NCI-H774 (cell line): ENCODE results near the gene QRFP.
A peak's percentile ranks its signal among the peaks of the same experiment; 100 is the strongest.

ENCODE experiments used
- DNase-seq: peaks from one replicate; lab custom pipeline; 2025; lab: John Stamatoyannopoulos, UW

Gene QRFP

DNA sequence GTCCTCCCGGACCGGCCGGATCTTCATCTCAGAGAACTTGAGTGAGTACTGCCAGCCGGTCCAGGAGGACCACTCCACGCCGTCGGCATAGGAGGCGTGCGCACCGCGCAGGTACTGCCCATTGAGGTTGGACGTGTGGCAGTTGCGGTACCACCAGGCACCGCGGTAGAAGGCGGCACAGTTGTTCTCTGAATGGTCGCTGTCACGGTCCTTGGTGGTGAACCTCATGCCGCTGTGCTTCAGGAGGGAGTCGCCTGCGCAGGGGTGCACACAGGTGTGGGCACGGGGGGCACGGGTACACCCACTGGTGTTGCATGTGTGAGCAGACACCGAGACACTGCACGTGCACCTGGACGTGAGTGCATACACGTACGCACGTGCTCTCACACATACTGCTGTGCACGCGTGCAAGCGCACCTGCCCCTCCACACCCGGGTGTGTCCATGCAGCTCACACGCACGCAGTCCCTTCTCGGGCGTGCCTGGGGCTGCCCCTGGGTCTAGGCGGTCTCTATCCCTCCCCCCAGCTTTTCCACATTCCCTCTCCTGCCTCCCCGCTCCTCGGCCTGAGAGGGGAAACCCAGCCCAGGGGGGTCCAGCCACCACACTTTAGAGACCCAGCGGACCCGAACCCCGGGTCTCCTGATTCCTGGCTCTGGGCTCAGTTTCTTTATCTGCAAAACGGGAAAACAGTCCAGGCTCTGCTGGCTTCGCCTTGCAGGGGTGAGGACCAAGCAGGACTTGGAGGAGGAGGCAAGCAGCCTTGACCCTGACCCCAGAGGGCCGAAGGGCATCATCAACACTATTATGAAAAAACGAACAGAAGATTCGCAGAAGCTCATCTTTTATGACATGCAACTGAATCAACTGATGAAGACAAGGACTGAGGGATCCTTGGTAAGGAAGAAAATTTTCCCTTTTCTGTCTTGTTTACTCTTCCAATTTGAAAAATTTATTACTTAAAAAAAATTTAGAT lies 7.7 kb upstream of the QRFP start:
- DNase-seq = no peak

DNA sequence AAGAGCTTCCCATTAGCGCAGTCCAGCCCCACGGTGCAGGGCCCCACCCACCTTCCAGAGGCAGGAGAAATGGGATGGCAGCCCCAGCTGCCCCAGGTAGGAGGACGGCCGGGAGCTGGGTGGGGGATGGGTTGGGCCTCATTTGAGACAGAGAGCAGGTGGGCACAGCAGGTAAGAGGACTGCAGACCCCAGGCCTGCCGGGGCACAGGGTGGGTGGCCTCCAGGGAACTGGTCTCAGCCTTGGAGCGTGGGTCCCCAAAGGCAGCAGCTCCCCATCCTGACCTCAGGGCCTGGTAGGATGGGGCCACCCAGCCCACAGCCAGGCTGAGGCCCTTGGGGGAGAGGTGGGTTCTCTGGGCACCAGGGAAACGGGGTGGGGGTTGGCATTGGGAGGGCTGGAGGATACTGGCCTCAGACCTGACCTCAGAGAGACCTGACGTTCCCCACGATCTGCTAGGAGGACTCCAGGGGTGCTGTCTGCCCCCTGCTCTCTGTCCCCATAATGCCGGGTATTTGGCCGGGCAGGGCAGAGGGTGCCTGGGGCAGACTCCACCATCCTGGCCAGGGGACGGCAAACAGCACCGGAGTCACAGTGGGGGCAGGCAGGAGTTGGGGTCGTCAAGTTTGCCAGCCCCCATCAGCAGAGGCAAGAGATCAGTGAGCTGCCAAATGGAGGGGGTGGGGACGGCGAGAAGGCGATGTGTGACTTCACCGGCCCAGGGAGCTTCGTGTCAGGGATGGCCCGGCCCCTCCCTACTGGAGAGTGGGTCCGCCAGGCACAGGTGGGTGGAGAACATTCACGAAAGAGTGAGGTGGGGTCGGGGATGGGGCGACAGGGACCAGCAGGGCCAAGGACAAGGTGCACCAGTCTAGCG lies 6.8 kb upstream of the QRFP start:
- DNase-seq = no peak

DNA sequence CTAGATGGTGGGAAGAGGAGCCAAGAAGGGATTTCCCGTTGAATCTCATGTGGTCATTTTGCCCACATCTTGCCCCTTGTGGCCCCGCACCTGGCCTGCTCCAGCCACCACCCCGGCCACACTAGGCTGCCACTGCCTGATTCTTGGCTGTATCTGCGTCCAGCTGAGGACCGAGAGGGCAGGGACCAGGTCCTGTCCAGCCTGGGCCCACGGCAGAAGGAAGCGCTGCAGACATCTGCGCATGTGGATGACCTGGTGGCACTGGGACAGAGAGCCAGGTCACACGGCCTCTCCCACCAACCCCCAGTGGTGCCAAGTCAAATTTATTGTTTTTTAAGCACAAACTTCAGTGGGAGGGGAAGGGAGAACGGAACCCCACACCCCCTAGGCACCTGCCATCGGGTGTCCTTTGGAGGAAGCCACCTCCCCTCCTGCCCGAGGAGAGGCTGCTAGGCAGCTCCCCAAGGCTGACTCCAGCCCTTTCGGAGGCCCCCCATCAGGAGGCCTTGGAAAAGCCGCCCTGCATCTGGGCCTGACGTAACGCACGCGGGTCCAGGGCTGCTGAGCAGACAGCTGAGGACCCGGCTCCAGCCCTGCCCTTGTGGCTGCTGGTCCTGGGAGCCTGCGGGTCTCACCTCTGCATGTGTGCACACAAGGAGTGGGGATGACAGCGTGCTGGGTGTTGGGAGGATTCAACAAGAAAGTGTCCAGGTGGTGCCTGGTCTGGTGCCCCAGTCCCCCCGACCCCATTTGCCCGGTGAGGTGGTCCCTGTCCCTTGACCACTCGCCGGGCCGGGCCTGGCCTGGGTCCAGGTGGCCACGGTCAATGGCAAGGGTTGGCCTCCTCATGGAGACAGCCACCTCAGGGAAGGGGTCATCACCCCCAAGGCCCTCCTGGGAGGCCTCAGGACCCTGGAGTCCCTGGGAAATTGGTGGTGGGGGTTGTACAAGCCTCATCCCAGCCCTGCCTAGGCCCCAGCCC lies 5.9 kb upstream of the QRFP start:
- DNase-seq = no peak

DNA sequence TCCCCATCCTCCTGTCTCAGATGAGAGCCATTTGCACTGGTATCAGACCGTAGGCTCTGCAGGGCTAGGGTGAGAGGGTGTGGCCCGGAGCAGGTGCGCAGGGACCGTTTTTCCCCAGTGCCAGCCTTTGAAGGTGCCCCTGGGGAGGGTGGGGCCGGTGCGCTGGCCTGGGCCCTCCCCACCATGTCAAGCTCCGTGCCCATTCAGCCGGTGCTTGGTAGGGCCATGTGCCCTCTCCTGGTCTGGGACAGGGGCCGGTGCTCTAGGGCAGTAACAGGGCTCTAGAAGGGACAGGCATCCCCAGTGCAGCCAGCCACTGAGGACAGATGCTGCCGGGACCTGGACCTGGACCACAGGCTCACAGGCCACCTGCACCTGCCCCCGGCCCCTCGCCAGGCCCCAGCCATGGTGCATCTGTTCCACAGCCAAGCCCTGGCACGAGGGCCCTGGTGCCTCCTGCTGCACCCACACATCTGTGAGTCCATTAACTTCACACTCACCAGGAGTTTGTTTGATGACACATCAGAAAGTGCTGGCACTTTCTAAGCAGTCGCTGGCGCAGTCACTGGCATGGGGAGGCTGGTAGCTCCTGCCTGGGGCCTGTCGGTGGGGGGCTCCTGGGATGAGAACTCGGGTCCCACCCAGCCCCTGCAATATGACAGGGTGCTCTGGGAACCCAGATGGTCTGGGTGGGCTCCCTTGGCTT lies 5.0 kb upstream of the QRFP start:
- DNase-seq = no peak

DNA sequence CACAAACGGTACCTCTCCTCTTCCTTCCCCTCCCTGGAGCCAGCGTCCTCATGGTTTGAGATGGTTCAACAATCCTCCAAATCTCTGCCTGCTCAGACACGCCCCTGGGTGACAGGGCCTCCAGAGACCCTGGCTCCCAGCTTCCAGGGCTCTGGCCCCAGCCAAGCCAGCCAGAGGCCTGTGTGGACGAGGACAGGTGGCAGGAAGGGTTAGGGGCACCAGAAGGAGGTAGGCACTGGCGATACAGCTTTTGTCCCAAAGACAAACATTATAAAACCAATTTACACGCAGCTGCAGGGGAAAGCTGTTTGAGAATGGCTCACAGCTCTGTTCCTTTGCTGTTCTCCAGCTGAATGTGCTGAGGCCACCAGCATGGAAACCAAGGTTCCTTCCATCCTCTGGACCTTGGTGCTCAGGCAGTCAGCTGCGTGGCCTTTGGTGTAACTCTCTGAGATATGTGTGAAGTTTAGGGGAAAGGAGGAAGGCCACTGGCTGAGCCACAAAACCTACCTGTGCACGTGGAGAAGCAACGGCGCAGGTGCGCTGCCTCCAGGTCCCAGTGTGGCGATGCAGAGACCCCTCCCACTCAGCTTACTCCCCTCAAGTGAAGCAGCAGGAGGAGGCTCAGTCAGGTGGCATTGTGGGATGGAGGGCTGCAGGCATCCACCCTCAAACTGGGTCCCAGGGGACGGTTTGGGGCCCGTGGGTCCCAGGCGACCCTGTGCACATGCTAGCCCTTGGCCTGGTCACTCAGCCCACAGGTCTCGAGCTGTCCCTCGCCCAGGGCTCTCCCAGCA lies 4.3 kb upstream of the QRFP start:
- peak; percentile 54 for DNase-seq

- no peak for DNase-seq
Observed at GRCh38 chr9:130899051-130899748, 2.6 kb upstream of the QRFP start.

GRCh38 chr9:130898552-130898852 lies 1.9 kb upstream of the QRFP start:
- DNase-seq = peak; percentile 36

- DNase-seq = no peak
Observed at GRCh38 chr9:130897848-130898551, 1.4 kb upstream of the QRFP start.

- no peak for DNase-seq
Observed at GRCh38 chr9:130897105-130897751, 616 bp upstream of the QRFP start.

DNA sequence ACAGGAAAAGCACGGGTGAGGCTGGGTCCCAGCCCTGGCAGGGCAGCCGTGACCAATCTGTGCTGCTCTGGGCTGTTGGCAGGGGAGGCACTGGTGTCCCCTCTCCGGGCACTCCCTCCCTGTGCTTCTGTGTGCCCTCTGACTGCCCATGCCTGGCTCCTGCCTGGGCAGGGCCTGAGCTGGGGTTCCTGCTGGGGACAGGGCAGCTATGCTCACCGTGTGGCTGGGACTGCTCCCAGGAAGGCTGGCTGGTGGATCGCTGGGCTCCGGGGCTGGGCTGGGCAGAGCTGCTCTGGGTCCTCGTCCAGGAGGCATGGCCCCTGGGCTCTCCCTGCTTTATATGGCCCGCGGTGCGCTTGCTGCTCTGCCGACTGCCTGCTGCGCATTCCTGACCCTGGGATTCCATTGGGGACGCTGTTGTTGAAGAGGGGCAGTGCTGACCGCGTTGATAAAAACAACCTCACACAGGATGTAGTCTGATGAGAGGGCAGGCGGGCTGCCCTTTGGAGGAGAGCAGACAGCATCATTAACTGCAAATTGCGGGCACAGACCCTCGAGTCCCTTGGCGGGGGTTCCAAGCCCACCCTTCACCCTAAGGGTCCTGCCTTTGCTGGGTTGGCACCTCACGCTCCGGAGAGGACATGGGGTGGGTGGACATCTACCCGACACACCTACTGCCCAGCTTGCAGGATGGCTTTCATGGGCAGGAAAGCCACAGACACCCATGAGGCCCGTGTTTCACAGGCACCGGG lies 955 bp downstream of the QRFP start:
- no peak for DNase-seq

- no peak for DNase-seq
Observed at GRCh38 chr9:130895038-130895437, 1.6 kb downstream of the QRFP start.

DNA sequence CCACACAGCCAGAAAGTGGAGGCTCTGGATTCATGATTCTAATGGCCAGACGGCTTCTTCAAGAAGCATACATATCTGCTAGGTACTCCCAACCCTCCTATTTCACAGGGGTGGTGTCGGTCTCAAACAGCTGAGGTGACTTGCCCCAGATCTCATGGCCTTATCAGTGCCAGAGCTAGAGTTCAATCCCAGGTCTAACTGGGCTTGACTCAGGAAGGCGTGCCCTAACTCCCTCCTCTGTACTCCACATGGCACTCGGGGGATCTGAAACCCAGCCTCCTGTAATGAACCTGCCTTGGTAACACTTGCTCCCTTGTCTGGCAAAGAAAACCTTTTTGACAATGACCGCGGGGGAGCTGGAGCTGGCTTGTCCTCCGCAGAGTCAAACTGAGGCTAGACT lies 2.1 kb downstream of the QRFP start:
- DNase-seq = no peak

DNA sequence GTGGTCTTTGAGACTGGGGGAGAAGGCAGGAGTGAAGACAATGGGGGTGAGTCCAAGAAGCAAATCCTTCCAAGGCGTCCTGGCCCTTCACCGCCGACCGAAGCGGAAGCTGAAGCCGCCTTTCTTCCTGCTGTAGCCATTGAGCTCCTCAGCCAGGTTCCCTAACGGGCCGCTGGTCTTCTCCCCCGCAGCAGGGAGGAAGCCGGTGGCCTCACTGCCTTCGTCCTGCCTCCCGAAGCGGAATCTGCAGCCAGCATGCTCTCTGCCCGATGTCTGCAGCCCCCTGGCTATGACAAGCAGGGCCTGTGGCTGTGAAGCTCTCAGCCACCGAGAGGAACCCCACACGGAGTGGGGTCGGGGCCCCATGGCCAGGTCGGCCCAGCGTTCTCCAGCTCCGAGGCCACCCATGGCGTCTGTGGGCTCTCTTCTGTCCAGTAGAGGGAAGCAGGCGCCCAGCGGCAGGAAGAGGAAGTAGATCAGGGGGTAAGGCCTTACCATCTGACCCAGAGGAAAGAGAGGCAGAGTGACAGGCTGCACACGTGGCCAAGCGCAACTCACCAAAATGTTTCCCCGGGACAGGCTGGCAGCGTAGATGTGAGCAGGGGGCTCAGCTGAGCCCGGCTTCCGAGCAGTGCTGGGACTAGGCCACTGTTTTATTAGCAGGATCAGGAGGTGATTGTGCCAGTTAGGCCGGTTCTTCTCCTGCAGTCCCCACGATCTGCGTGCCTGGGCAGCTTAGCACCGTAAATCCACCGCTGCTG lies 3.1 kb downstream of the QRFP start:
- DNase-seq = no peak

GRCh38 chr9:130892477-130893304 lies 3.9 kb downstream of the QRFP start:
- DNase-seq = no peak

DNA sequence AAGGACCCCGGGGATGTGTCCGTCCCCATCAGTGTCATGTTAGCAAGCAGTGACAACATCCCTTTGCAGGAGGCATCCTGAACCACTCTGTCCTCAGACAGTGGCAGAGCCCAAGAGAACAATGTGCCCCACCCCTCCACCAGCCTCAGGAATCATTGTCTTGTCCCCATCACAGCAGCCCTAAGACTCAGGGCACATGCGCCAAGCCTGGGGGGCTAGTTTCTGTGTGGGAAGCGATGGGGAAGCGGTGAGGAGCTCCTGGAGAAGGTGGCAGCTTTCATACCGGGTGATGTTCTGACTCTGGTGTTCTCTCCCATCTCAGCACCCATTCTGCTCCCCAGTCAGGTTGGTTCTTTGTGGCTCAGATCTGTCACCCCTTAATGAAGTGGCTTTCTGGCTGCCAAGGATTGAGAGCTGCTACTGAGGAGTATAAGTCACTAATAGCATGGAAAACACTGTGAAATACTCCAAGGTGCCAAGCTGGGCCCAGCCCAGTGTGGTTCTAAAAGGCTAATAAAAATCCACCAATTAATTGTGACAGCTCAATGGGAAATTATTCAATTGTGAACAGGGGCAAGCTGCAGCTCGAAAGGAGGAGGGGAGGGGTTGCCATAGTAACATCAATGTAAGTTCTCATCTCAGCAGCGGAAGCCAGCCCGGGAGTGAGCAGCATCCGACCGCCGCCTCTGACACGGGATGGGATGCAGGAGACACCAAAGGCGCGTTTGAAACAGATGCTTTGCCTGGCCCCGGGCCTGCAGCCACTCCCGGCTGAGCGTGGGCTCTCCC lies 4.7 kb downstream of the QRFP start:
- DNase-seq = no peak
